WTC11 (cell line): ENCODE results near the gene MIB1. TPM values are rescaled to one million over a fixed set of nuclear protein-coding genes. Genes with fewer than 3 reads are reported as not detected.

Experiments used
- ATAC-seq: fragments of 200-7000 bp; cut with Tn5 transposase; 2 replicates; pipeline ENCODE4 v1.10.0; 2021; ENCODE audit warnings: mild to moderate bottlenecking, moderate library complexity
- CTCF ChIA-PET: fragments of 300-600 bp; sonication (Branson Sonifier 250); formaldehyde crosslinking; loops from one replicate; lab custom pipeline; 2021; ENCODE audit warnings: antibody characterized with exemption; lab: Charles Lee
- POLR2A ChIA-PET: fragments of 350-600 bp; sonication (Branson Sonifier 250); formaldehyde crosslinking; loops from one replicate; lab custom pipeline; 2021; ENCODE audit warnings: antibody characterized with exemption; lab: Charles Lee
- DNase-seq: peaks from one replicate; pipeline ENCODE4 v3.0.0; 2021; ENCODE audit warnings: low spot score
- H3K27ac Mint-ChIP-seq: 2 replicates; pipeline ENCODE4 v1.8.0; 2021; ENCODE audit warnings: mixed read lengths
- H3K27me3 Mint-ChIP-seq: 2 replicates; pipeline ENCODE4 v1.8.0; 2021; ENCODE audit warnings: low read depth, mild to moderate bottlenecking, moderate library complexity, mixed read lengths
- H3K36me3 Mint-ChIP-seq: 2 replicates; pipeline ENCODE4 v1.8.0; 2021; ENCODE audit warnings: mixed read lengths
- H3K4me1 Mint-ChIP-seq: 2 replicates; pipeline ENCODE4 v1.8.0; 2022; ENCODE audit warnings: mixed read lengths
- H3K4me3 Mint-ChIP-seq: 2 replicates; pipeline ENCODE4 v1.8.0; 2021; ENCODE audit warnings: mild to moderate bottlenecking, moderate library complexity, mixed read lengths
- H3K9me3 Mint-ChIP-seq: 2 replicates; pipeline ENCODE4 v1.8.0; 2021; ENCODE audit warnings: mixed read lengths
- AR ChIP-seq: fragments of 250-450 bp; sonication (Bioruptor Pico); IDR thresholded peaks from 2 replicates; pipeline ENCODE4 v1.9.0; 2021; ENCODE audit warnings: mild to moderate bottlenecking
- CBFB ChIP-seq: sonication (generic); formaldehyde crosslinking; IDR thresholded peaks from 2 replicates; pipeline ENCODE4 v1.8.1; 2022; ENCODE audit warnings: mild to moderate bottlenecking, low read depth, missing genetic modification reagents
- CREB1 ChIP-seq: sonication (generic); formaldehyde crosslinking; IDR thresholded peaks from 2 replicates; pipeline ENCODE4 v1.8.0; 2023; ENCODE audit warnings: mild to moderate bottlenecking, missing genetic modification reagents
- CTCF ChIP-seq: fragments of 200-600 bp; IDR thresholded peaks from 2 replicates; pipeline ENCODE4 v1.8.0; 2022; ENCODE audit warnings: antibody characterized with exemption
- E2F4 ChIP-seq: sonication (generic); formaldehyde crosslinking; IDR thresholded peaks from 2 replicates; pipeline ENCODE4 v1.8.1; 2022; ENCODE audit warnings: low read depth, mild to moderate bottlenecking, moderate library complexity, missing genetic modification reagents, borderline replicate concordance
- ETV6 ChIP-seq: sonication (generic); formaldehyde crosslinking; IDR thresholded peaks from 2 replicates; pipeline ENCODE4 v1.8.1; 2022; ENCODE audit warnings: mild to moderate bottlenecking, missing genetic modification reagents
- FOXJ3 ChIP-seq: sonication (generic); formaldehyde crosslinking; IDR thresholded peaks from 2 replicates; pipeline ENCODE4 v1.9.0; 2021; ENCODE audit warnings: missing genetic modification reagents, mild to moderate bottlenecking, borderline replicate concordance
- FOXP1 ChIP-seq: sonication (generic); formaldehyde crosslinking; IDR thresholded peaks from 2 replicates; pipeline ENCODE4 v1.8.0; 2022; ENCODE audit warnings: missing genetic modification reagents, mild to moderate bottlenecking, moderate library complexity, borderline replicate concordance
- NR2C2 ChIP-seq: sonication (generic); formaldehyde crosslinking; IDR thresholded peaks from 2 replicates; pipeline ENCODE4 v1.8.0; 2022; ENCODE audit warnings: mild to moderate bottlenecking, missing genetic modification reagents
- PRDM15 ChIP-seq: sonication (generic); formaldehyde crosslinking; IDR thresholded peaks from 2 replicates; pipeline ENCODE4 v1.8.0; 2022; ENCODE audit warnings: missing genetic modification reagents
- PRRX2 ChIP-seq: fragments of 250-450 bp; sonication (Bioruptor Pico); IDR thresholded peaks from 2 replicates; pipeline ENCODE4 v1.8.0; 2021; ENCODE audit warnings: mild to moderate bottlenecking
- SMAD3 ChIP-seq: sonication (generic); formaldehyde crosslinking; IDR thresholded peaks from 2 replicates; pipeline ENCODE4 v1.8.0; 2022; ENCODE audit warnings: missing genetic modification reagents, mild to moderate bottlenecking, borderline replicate concordance
- SOX15 ChIP-seq: fragments of 250-450 bp; sonication (Bioruptor Pico); IDR thresholded peaks from 2 replicates; pipeline ENCODE4 v1.9.0; 2021; ENCODE audit warnings: mild to moderate bottlenecking
- ZBTB21 ChIP-seq: sonication (generic); formaldehyde crosslinking; IDR thresholded peaks from 2 replicates; pipeline ENCODE4 v1.8.1; 2023; ENCODE audit warnings: mild to moderate bottlenecking, missing genetic modification reagents, borderline replicate concordance
- ZNF263 ChIP-seq: sonication (generic); formaldehyde crosslinking; IDR thresholded peaks from 2 replicates; pipeline ENCODE4 v1.8.1; 2022; ENCODE audit warnings: low read depth, mild to moderate bottlenecking, moderate library complexity, missing genetic modification reagents
- ZNF416 ChIP-seq: fragments of 250-450 bp; sonication (Bioruptor Pico); IDR thresholded peaks from 2 replicates; pipeline ENCODE4 v1.9.0; 2021; ENCODE audit warnings: mild to moderate bottlenecking, inconsistent platforms
- total RNA-seq: library from RNA; stranded (reverse); gene quantifications from 3 replicates; pipeline ENCODE4 v1.2.3, GENCODE V29; 2021
- TF ChIP-seq, protein P1 (sequence below): fragments of 250-450 bp; sonication (Bioruptor Pico); IDR thresholded peaks from 2 replicates; pipeline ENCODE4 v1.8.0; 2021; ENCODE audit warnings: mild to moderate bottlenecking

The MIB1 gene
- total RNA-seq, 1 experiment from 2014 or later, result 63.9 TPM

GRCh38 chr18:21798126-21798525 lies 57.5 kb downstream of the MIB1 start (continued):
- TF ChIP-seq, protein P1, sequence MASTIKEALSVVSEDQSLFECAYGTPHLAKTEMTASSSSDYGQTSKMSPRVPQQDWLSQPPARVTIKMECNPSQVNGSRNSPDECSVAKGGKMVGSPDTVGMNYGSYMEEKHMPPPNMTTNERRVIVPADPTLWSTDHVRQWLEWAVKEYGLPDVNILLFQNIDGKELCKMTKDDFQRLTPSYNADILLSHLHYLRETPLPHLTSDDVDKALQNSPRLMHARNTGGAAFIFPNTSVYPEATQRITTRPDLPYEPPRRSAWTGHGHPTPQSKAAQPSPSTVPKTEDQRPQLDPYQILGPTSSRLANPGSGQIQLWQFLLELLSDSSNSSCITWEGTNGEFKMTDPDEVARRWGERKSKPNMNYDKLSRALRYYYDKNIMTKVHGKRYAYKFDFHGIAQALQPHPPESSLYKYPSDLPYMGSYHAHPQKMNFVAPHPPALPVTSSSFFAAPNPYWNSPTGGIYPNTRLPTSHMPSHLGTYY (CRISPR knock-in tag), result no peak
- TF ChIP-seq FOXP1, result no peak
- no peak for TF ChIP-seq ZNF416 (CRISPR knock-in tag)
- TF ChIP-seq PRDM15 (CRISPR knock-in tag), result no peak
- no peak for TF ChIP-seq ZBTB21 (CRISPR knock-in tag)
- TF ChIP-seq SMAD3 (CRISPR knock-in tag), result no peak

DNA sequence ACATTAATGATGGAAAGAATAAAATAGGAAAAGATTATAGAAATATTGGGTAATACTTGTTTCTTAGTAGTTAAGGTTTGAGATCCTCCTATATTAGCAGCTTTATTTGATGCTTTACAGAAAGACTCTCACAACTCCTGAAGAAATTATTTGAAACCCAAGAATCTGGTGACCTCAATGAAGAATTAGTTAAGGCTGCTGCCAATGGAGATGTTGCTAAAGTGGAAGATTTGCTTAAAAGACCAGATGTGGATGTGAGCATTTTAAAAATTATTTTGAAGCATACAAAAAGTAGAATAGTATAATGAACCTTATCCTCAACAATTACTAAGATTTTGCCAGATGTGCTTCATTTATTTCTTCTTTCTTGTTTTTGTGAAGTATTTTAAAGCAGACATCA lies 59.1 kb downstream of the MIB1 start:
- Mint-ChIP-seq H3K9me3 (no peaks in the 10 kb centered on the region), H3K4me1 (no peaks in the 10 kb centered on the region), H3K27me3 (no peaks in the 10 kb centered on the region), H3K4me3 (no peak overlapping the region), H3K36me3 (peaks cover 30% of the 10 kb centered on the region), H3K27ac (no peak overlapping the region)
- ATAC-seq (no peak), DNase-seq (no peak)
- POLR2A ChIA-PET, result no interaction called here
- CTCF ChIA-PET, result interaction anchor here (1.1 kb wide), 1 partner anchor 20 kb away, joined by 4 read pairs; no protein-coding TSS in a partner anchor
- TF ChIP-seq FOXJ3 (CRISPR knock-in tag), result no peak
- no peak for TF ChIP-seq CTCF
- TF ChIP-seq NR2C2 (CRISPR knock-in tag), result no peak
- TF ChIP-seq SOX15, result no peak
- TF ChIP-seq CREB1, result no peak
- no peak for TF ChIP-seq PRRX2 (CRISPR knock-in tag)
- no peak for TF ChIP-seq CBFB
- TF ChIP-seq E2F4 (CRISPR knock-in tag), result no peak
- no peak for TF ChIP-seq ZNF263 (CRISPR knock-in tag)
- no peak for TF ChIP-seq AR
- TF ChIP-seq ETV6, result no peak
